ENCODE measurements around the gene CLSTN2. TPM values are rescaled to one million over a fixed set of nuclear protein-coding genes. Genes with fewer than 3 reads are reported as not detected.

Gene CLSTN2
- total RNA-seq, 1 experiment from 2014 or later, result not detected

- TF ChIP-seq EZH2phosphoT487 (IDR thresholded peaks at IDR 0.05; ENCODE audit: borderline replicate concordance, low read length) (no peak), EZH2 (IDR thresholded peaks at IDR 0.05; ENCODE audit: low read length, unreplicated experiment) (no peak), CTCF (conservative IDR thresholded peaks at IDR 0.05; ENCODE audit: low read depth, low read length) (no peak)
- DNase-seq (no peak), ATAC-seq (no peak)
- Histone ChIP-seq H3F3A (ENCODE audit: low read length, unreplicated experiment) (no peaks in the 10 kb centered on the region), H3K36me3 (ENCODE audit: low read depth, low read length) (no peaks in the 10 kb centered on the region), H2AFZ (ENCODE audit: low read length) (no peak overlapping the region), H3K4me3 (ENCODE audit: low read length) (no peak overlapping the region), H3K27me3 (ENCODE audit: low read length) (no peaks in the 10 kb centered on the region; the same call in 1 of the 2 replicates), H3K27ac (ENCODE audit: low read length) (no peak overlapping the region), H3K9me3 (ENCODE audit: low read length) (no peaks in the 10 kb centered on the region), H3K9ac (ENCODE audit: low read length) (no peak overlapping the region), H3K9me2 (replicated peaks; ENCODE audit: low read length) (no peaks in the 10 kb centered on the region), H3K79me2 (ENCODE audit: low read length) (no peaks in the 10 kb centered on the region), H3K4me2 (ENCODE audit: low read length) (no peak overlapping the region), H4K20me1 (ENCODE audit: low read length) (no peaks in the 10 kb centered on the region), H3K4me1 (ENCODE audit: insufficient read depth, low read length) (no peaks in the 10 kb centered on the region)
- intact Hi-C loops (cut with micrococcal nuclease), result no loop called here
- CTCF ChIA-PET, result no interaction called here
- no TSS peak for BruUV-seq (replicated peaks)
- POLR2A ChIA-PET (ENCODE audit: unreplicated experiment), result interaction anchor here (0.6 kb wide), 1 partner anchor 38 kb away, joined by 3 read pairs; no protein-coding TSS in a partner anchor
Observed at GRCh38 chr3:140334132-140334929, 399.3 kb downstream of the CLSTN2 start.

- Histone ChIP-seq H3K4me1 (ENCODE audit: insufficient read depth, low read length) (no peaks in the 10 kb centered on the region), H3K9me3 (ENCODE audit: low read length) (no peaks in the 10 kb centered on the region), H3K9me2 (replicated peaks; ENCODE audit: low read length) (no peaks in the 10 kb centered on the region), H3K79me2 (ENCODE audit: low read length) (no peaks in the 10 kb centered on the region), H3K9ac (ENCODE audit: low read length) (no peak overlapping the region), H4K20me1 (ENCODE audit: low read length) (no peaks in the 10 kb centered on the region), H3K4me2 (ENCODE audit: low read length) (no peak overlapping the region), H3K4me3 (ENCODE audit: low read length) (no peak overlapping the region), H3K36me3 (ENCODE audit: low read depth, low read length) (no peaks in the 10 kb centered on the region), H2AFZ (ENCODE audit: low read length) (no peak overlapping the region), H3K27me3 (ENCODE audit: low read length) (no peaks in the 10 kb centered on the region; the same call in 1 of the 2 replicates), H3F3A (ENCODE audit: low read length, unreplicated experiment) (no peaks in the 10 kb centered on the region), H3K27ac (ENCODE audit: low read length) (no peak overlapping the region)
- intact Hi-C loops (cut with micrococcal nuclease), result no loop called here
- BruUV-seq (replicated peaks), result no TSS peak
- ChIA-PET POLR2A (ENCODE audit: unreplicated experiment) (no interaction called here), CTCF (no interaction called here)
- TF ChIP-seq CTCF (conservative IDR thresholded peaks at IDR 0.05; ENCODE audit: low read depth, low read length), result no peak
- no peak for TF ChIP-seq EZH2 (IDR thresholded peaks at IDR 0.05; ENCODE audit: low read length, unreplicated experiment)
- no peak for TF ChIP-seq EZH2phosphoT487 (IDR thresholded peaks at IDR 0.05; ENCODE audit: borderline replicate concordance, low read length)
- ATAC-seq (no peak), DNase-seq (no peak)
Observed at GRCh38 chr3:140336465-140336864, 401.5 kb downstream of the CLSTN2 start.

- H3K27me3 ChIP-seq (ENCODE audit: low read length), result no peaks in the 10 kb centered on the region; the same call in 1 of the 2 replicates
- ATAC-seq (no peak), DNase-seq (no peak)
- no peaks in the 10 kb centered on the region for H3K9me3 ChIP-seq (ENCODE audit: low read length)
- no peaks in the 10 kb centered on the region for H3F3A ChIP-seq (ENCODE audit: low read length, unreplicated experiment)
- no peak overlapping the region for H3K4me2 ChIP-seq (ENCODE audit: low read length)
- BruUV-seq (replicated peaks), result no TSS peak
- H2AFZ ChIP-seq (ENCODE audit: low read length), result no peak overlapping the region
- H3K4me1 ChIP-seq (ENCODE audit: insufficient read depth, low read length), result no peaks in the 10 kb centered on the region
- H3K79me2 ChIP-seq (ENCODE audit: low read length), result no peaks in the 10 kb centered on the region
- no peak overlapping the region for H3K9ac ChIP-seq (ENCODE audit: low read length)
- CTCF ChIA-PET, result no interaction called here
- no peak for TF ChIP-seq CTCF (conservative IDR thresholded peaks at IDR 0.05; ENCODE audit: low read depth, low read length)
- TF ChIP-seq EZH2phosphoT487 (IDR thresholded peaks at IDR 0.05; ENCODE audit: borderline replicate concordance, low read length), result no peak
- TF ChIP-seq EZH2 (IDR thresholded peaks at IDR 0.05; ENCODE audit: low read length, unreplicated experiment), result no peak
- H3K27ac ChIP-seq (ENCODE audit: low read length), result no peak overlapping the region
- H3K36me3 ChIP-seq (ENCODE audit: low read depth, low read length), result no peaks in the 10 kb centered on the region
- intact Hi-C loops (cut with micrococcal nuclease), result no loop called here
- no peaks in the 10 kb centered on the region for H3K9me2 ChIP-seq (replicated peaks; ENCODE audit: low read length)
- H3K4me3 ChIP-seq (ENCODE audit: low read length), result no peak overlapping the region
- POLR2A ChIA-PET (ENCODE audit: unreplicated experiment), result no interaction called here
- no peaks in the 10 kb centered on the region for H4K20me1 ChIP-seq (ENCODE audit: low read length)
Observed at GRCh38 chr3:140338916-140339315, 403.9 kb downstream of the CLSTN2 start.

Data from PC-3 (cell line).